AG20443 (cell line): ENCODE data around the gene NT5C.
A peak's percentile ranks its signal among the peaks of the same experiment; 100 is the strongest.

ENCODE experiments used
- DNase-seq: peaks from one replicate; pipeline ENCODE4 v3.0.0; 2012; ENCODE audit warnings: low spot score, mixed read lengths

Gene NT5C

GRCh38 chr17:75116737-75117136 lies 14.8 kb downstream of the NT5C start:
- no peak for DNase-seq

DNA sequence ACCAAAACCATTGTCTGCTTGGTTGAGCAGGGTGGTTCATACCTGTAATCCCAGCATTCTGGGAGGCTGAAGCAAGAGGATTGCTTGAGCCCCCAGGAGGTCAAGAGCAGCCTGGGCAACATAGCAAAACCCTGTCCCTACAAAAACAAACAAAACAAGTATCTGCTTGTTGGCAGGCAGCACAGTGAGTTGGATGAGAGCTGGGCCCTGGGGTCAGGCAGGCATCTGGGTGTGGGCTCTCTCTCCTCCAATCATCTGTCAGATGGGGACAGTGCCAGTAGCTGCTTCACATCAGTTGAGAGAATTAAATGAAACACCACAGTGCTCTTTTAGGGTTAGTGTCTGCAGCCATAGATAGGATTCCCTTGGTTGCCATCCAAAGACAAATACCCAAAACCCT lies 16.0 kb downstream of the NT5C start:
- no peak for DNase-seq

- DNase-seq = no peak
Observed at GRCh38 chr17:75114552-75115314, 16.8 kb downstream of the NT5C start.

DNA sequence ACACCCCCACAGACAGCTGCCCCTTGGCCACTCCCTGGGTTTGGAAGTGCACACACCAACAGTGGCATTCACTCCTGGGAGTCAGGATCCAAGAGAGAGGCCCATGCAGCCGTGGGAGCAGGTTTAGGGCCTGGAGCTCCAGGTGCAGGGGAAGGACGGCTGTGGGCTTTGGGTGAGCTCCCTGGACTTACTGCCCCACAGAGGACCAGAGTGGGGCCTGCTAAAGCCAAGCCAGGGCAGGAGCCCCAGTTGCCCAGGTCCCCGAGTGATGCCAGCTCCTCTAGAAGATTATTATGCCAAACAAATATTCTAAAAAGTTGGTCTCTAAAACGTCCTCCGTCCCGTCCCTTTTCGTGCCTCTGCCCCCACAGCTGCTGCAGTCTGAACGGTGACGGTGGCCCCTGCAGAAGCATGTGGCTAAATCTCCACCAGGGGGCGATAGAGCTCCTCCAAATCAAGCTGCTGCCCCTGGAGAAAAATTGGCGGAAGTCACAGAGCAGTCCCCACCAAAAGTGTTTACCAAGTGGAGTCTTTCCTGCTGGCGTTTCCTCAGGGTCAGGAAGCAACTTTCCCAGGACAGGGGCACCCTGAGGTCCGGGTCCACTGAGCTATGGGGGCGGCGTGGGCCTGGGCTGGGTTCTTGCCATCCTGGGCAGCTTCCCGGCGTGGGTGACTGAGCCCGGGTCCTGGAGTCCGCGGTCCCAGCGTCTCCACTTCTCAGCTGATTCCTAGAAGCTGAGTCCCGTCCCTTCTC lies 17.6 kb downstream of the NT5C start:
- DNase-seq = peak; percentile 88

- no peak for DNase-seq
Observed at GRCh38 chr17:75111777-75112335, 19.7 kb downstream of the NT5C start.

- no peak for DNase-seq
Observed at GRCh38 chr17:75110234-75110937, 21.2 kb downstream of the NT5C start.

GRCh38 chr17:75109407-75110233 lies 21.9 kb downstream of the NT5C start, which contains the start of gene ARMC7:
ARMC7 (plus strand) TSS chr17:75109969; CDS start chr17:75110289, 320 bp downstream.
- peak; percentile 99 for DNase-seq

DNA sequence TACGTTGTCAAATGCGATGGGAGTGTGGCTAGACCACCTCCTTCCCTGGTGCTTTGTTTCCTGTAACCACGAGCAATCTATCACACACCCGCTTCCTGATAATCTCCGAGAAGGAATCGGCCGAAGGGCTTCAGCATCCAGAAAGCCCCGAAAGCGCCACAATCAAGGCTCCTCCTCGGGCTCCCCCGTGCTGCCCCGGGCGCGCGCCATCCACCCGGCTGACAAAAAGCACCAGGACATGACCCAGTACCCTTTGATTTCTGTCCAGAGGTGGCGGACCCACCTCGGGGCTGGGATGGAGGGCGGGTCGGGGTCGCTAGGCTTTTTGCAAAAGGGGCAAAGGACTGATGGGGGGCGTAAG lies 22.5 kb downstream of the NT5C start:
- no peak for DNase-seq

DNA sequence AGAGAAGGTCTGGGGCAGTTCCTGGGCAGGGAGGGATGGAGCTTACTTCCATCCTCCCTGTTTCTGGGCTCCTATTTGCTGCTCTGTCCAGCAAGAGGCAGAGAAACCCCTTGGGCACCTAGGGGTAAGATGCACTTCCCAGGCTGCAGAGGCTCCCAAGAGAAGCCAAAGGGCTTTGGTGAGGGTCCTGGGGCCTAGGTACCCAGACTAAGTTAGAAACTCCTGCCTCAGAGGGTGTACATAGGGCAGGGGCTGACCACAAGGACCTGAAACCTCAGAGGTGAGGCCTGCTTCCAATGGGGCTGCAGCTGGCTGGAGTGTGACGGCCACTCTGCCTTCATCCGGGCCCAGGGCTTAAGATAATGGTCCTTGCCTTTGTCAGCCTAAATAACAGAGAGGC lies 23.3 kb downstream of the NT5C start:
- no peak for DNase-seq

- peak; percentile 68 for DNase-seq
Observed at GRCh38 chr17:75105126-75106080, 26.1 kb downstream of the NT5C start.

GRCh38 chr17:75103601-75104554 lies 27.7 kb downstream of the NT5C start:
- DNase-seq = no peak

DNA sequence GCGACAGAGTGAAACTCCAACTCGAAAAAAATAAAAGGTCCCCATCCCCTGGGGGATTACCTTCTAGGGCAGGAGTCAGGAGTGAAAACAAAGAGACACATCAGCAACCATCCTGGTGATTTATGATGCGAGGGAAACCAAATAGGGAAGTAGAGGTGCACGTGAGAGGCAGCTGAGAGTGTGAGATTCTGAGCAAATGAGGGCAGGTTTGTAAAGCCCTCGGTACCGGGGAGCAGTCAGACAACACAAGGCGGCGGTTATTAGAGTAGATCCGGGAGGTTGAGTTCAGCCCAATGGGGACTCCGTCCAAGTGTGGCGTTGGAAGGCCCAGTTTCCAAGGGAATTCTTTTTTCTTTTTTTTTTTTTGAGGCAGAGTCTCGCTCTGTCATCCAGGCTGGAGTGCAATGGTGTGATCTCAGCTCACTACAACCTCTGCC lies 29.1 kb downstream of the NT5C start:
- DNase-seq = no peak

GRCh38 chr17:75099881-75100595 lies 31.5 kb downstream of the NT5C start:
- no peak for DNase-seq

- DNase-seq = no peak
Observed at GRCh38 chr17:75098861-75099260, 32.7 kb downstream of the NT5C start.

DNA sequence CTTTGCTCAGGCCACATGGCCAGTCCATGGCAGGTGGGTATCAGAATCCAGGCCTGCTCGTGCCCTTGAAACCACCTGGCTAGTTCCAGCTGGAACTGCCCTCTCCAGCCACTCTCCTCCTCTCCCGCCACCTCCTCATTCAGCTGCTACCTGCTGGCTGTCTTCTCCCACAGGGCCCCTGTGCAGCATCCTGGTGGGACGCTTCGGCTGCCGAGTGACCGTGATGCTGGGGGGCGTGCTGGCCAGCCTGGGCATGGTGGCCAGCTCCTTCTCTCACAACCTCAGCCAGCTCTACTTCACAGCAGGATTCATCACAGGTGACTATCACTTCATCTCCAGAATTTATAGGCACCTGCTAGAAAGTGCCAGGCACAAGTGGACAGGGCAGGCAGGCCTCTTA lies 33.7 kb downstream of the NT5C start:
- no peak for DNase-seq

DNA sequence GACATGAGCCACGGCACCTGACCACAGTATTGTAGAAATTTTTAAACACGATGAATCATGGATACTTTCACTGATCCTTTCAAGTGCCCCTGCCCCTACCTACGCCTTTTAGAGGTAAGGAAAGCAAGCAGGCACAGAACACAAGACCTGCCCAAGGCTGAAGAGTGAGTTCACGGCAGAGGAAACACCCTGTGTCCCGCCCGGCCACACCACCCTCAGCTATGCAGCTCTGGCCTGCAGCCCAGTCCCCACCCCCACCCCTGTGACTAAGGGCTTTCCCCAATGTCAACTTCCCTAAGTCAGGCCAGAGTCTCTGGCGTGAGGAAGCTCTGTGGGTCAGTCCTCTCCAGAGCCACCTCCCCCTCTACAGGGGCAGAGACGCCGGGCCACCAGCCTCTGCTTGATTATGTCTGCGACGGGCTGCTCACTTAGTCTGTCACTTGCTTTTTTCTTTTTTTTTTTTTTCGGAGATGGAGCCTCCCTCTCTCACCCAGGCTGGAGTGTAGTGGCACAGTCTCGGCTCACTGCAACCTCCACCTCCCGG lies 35.4 kb downstream of the NT5C start:
- DNase-seq = peak; percentile 80

DNA sequence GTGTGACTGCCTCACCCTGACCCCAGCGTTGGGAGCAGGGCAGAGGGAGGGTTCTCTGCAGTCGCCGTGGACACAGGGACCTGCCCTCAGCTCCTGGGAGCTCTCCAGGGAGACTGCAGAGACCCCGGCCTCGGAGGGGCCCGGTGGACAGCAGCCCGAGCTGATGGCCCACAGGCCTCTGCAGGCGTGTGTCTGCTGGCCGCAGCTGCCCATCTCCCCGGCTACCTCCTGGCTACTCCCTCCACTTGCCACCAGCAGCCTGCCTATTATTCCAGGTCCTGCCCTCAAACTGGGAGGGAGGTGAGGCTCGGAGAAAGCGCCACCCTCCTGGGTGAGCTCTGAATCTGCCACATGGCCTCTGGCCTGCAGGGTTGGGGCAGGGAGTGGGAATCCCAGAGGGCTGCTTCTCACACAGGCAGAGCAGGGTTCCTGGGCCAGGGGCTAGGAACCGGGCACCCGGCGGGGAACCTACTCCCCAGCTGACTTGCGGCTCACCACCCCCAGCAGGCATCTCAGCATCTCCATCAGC lies 36.6 kb downstream of the NT5C start:
- no peak for DNase-seq

DNA sequence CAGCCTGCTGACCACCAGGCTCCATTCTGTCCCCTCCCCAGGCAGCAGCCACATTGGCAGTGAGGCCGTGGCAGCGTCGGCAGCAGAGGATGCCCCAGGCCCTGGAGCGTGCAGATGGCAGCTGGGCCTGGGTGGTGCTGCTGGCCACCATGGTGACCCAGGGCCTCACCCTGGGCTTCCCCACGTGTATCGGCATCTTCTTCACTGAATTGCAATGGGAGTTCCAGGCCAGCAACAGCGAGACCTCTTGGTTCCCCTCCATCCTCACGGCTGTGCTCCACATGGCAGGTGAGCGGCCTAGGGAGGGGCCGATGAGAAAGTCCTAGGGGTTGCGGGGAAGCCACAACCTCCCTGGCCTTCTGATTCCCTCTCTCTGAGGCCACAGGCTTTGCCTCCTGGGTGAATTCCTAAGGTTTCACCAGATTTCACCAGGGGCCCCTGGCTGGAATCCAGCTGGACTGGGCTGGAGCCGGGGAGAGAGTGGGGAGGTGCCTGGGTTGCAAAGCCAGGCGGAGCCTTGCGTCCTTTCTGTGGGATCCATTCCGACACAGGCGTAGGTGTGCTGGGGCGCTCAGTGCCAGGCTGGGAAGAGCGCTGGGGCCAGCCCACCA lies 37.9 kb downstream of the NT5C start:
- no peak for DNase-seq
